Esophagus mucosa (tissue), 1 donor: ENCODE measurements around the gene CFAP251. TPM values are rescaled to one million over a fixed set of nuclear protein-coding genes. Genes with fewer than 3 reads are reported as not detected.

ENCODE experiments used
- ATAC-seq: fragments of 200-7000 bp; cut with Tn5 transposase; one replicate; pipeline ENCODE4 v1.9.1; 2020
- total RNA-seq: library from RNA; stranded (reverse); gene quantifications from one replicate; pipeline ENCODE4 v1.2.4, GENCODE V29; 2023
- donor health status: DM: yes; HTN: yes; CAD: no.

The CFAP251 gene
- total RNA-seq, 1 donor from 2014 or later = 18.3 TPM

DNA sequence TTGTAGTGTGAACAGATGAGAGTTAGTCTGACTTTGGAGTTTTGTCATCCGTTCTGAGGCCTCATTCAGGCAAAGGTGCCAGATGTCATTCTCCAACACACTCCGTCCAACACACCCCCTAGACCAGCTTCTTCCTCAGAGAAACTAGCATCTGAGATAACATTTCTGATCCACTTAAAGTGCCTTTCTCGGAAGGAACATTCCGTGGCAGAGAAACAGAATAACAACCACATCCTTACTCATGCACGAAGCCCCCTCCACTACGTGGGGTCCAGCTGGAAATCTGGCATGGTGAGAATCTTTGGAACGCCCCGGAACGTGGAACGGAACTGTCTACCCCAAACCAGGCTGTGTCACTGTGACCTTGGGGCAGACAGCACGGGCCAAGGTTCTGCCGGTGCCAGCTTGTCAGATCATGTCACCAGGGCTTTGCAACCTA is 86.3 kb downstream of the CFAP251 start:
- ATAC-seq = no peak

- ATAC-seq = no peak
These were observed 86.9 kb downstream of the CFAP251 start for GRCh38 chr12:122005252-122005776.

GRCh38 chr12:122006186-122006926 is 88.0 kb downstream of the CFAP251 start:
- no peak for ATAC-seq

DNA sequence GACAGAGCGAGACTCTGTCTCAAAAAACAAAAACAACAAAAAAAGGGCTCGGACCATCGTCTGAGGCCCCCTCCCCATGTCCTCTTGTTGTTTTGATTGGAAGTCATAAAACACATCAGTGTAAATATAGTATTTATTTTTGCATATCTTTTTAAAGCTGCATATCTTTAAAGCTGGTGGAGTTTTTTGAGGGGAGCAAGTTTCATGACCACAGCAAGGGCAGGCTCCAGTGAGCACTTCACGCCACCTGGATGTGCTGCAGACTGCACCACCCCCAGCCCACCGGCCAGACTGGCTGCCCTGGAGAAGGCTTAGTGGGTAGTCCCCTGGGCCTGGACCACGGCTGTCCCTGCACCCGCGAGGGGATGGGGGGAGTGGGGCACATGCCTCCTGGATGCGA is 91.3 kb downstream of the CFAP251 start:
- no peak for ATAC-seq

GRCh38 chr12:122012184-122012583 is 93.8 kb downstream of the CFAP251 start:
- no peak for ATAC-seq

- ATAC-seq = no peak
These were observed 94.7 kb downstream of the CFAP251 start for GRCh38 chr12:122013136-122013535.

GRCh38 chr12:122013791-122014590 is 95.6 kb downstream of the CFAP251 start:
- no peak for ATAC-seq

DNA sequence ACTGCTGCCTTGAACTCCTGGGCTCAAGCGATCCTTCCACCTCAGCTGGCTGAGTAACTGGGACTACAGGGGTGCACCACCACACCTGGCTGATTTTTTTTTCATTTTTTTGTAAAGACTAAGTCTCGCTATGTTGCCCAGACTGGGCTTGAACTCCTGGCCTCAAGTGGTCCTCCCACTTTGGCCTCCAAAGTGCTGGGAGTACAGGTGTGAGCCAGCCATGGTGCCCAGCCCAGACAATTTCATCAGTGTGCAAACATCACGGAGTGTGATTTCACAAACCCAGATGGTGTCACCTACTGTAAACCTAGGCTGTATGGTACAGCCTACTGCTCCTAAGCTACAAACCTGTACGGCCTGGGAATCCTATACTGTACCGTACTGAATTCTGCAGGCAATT is 96.4 kb downstream of the CFAP251 start:
- ATAC-seq = no peak

- no peak for ATAC-seq
These were observed 100.1 kb downstream of the CFAP251 start for GRCh38 chr12:122018457-122018856.

DNA sequence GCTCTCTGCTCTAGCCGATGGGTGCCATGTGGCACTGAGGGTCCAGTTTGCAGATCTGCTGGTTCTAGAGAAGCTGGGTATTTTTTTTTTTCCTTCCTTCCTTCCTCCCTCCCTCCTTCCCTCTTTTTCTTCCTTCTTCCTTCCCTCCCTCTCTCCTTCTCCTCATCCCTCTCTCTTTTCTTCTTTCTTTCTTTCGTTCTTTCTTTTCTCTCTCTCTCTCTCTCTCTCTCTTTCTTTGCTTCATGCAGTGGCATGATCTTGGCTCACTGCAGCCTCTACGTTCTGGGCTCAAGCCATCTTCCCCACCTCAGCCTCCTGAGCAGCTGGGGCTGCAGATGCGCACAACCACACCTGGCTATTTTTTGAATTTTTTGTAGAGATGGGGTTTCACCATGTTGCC is 100.5 kb downstream of the CFAP251 start:
- no peak for ATAC-seq

DNA sequence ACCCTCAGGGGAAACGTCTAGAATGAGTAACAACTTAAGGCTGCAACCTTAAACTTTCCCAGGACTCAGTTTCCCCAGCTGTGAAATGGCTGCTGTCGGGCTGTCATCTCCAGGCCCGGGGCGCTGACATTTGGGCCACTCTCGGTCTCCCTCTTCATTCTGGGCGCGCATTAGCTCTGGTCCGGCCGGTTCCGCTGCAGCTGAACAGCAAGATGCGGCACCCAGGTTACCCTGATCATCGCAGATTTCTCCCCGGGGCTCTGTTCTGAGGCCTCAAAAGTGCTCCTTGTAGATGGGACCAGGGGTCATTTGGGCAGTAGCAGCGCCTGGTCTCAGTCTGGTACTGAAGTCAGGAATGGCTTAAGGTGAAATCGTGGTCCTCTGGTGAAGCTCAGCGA is 102.4 kb downstream of the CFAP251 start:
- no peak for ATAC-seq

GRCh38 chr12:122021193-122021821 is 102.9 kb downstream of the CFAP251 start:
- peak; percentile 6 for ATAC-seq

DNA sequence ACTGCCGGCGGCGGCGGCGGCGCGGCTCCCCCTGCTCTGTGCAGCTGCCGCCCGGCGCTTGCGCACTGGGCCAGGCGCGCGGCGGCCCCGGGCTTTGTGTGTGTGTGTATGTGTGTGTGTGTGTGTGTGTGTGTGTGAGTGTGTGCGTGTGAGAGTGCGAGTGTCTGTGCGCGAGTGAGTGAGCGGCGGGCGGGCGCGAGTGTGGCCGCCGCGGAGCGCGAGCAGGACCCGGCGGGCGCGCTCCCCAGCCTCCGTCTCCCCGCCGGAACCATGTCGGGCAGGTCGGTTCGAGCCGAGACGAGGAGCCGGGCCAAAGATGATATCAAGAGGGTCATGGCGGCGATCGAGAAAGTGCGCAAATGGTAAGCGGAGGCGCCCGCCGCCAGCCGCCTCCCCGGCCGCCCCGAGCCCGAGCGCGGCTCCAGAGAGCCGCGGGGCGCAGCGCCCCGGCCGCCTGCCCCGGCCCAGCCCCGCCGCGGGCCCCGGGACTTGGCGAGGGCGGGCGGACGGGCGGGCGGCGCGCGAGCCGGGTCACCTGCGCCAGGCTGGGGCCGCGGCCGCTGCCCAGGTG is 103.5 kb downstream of the CFAP251 start, which contains the start of gene BCL7A:
Gene BCL7A, plus strand, starts transcription at position 63 of the 571 bp plus-strand sequence. Its CDS starts 208 bp downstream, at position 271.
- ATAC-seq = peak; percentile 80

- ATAC-seq = no peak
These were observed 104.3 kb downstream of the CFAP251 start for GRCh38 chr12:122022393-122023338.

DNA sequence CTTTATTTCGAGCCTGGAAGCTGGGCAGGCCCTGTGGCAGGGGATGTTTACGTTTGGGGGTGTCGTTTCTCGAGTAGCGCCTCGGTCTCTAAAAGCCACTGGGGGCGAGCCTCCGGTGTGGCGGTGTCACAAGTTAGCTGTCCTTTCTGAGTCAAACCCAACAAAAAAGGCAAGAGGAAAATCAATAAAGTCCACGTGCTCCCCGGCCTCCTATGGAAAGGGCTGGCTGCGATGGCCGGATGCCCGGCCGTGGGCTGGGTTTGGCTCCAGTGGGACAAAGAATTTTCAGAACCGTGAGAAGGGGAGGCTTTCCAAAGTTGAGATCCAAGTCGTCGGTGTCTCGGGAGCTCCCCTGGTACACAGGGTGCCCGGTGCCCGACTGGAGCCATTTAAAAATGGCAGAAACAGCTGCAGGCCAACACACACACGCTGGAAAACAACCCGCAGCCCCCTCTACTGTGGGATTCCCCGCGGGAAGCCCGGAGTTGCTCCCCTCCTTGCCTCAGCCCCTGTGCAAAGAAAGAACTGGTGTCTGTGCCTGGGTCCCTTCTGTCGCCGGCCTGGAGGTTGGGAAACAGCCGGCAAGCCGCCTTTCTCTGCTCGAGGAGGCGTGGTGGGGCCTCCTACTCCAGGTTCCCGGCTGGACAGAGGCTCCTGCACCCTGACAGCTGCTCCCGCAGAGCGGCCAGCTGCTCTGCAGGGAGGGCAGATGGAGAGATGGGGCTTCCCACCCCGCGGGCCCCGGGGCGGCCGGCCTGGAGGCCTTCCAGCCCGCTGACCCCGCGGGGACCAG is 105.1 kb downstream of the CFAP251 start:
- peak; percentile 5 for ATAC-seq

GRCh38 chr12:122024132-122024785 is 105.9 kb downstream of the CFAP251 start:
- no peak for ATAC-seq

GRCh38 chr12:122026706-122027333 is 108.4 kb downstream of the CFAP251 start:
- ATAC-seq = no peak

DNA sequence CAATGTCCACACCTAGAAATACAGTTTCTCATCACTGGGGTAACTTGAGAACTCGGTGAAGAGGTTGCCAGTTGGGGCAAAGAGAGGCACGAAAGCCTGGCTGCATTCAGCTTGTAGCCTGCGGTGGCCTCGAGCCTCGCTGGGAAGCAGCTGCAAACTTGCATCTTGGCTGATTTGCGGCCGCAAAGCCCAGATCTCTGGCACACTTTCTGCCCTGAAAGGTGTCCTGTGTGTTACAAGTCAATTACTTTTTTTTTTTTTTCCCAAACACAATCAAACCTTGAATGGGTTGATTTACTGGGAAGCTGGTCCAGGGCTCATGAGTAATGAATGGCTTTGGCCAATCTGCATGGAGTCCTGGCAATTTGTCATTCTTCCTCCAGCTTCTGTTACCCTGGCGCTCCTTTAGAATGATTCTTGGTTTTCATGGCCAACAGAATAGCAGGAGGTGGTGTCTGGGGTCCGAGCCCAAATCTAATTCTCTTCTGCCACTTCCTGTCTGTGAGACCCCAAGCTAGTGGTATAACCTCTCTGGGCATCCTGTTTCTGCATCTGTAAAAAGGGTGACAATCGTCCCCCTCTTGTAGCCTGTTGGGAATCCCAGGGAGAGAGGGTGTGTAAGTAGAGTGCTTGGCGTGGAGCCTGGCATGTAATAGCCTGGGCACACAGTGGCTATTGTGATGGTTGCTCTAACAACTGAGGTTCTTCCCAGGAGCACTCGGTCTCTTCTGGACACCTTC is 109.9 kb downstream of the CFAP251 start:
- no peak for ATAC-seq
